Stomach (tissue), 4 donors: ENCODE data around the gene SEC23B.

Experiments used
- CTCF ChIP-seq, 7 experiments: fragments of 450-650 bp in 4 of 7; fragments of 200-600 bp in 3 of 7; sonication (generic) in 3 of 7; IDR thresholded peaks; one replicate each; pipeline ENCODE4 v1.5.1; 2016 to 2019; ENCODE audit warnings: antibody characterized with exemption in 7 of 7, control low read depth in 2 of 7, mild to moderate bottlenecking in 1 of 7
- POLR2A ChIP-seq, 4 donors: fragments of 450-650 bp; IDR thresholded peaks; one replicate each; pipeline ENCODE4 v1.6.1; 2016; ENCODE audit warnings: antibody characterized with exemption in 4 of 4, control low read depth in 2 of 4, mild to moderate bottlenecking in 1 of 4, moderate library complexity in 1 of 4
- POLR2AphosphoS5 ChIP-seq, 3 donors: sonication (generic); formaldehyde crosslinking; IDR thresholded peaks; one replicate each; pipeline ENCODE4 v1.6.1; 2016; ENCODE audit warnings: antibody characterized with exemption in 3 of 3

DNA sequence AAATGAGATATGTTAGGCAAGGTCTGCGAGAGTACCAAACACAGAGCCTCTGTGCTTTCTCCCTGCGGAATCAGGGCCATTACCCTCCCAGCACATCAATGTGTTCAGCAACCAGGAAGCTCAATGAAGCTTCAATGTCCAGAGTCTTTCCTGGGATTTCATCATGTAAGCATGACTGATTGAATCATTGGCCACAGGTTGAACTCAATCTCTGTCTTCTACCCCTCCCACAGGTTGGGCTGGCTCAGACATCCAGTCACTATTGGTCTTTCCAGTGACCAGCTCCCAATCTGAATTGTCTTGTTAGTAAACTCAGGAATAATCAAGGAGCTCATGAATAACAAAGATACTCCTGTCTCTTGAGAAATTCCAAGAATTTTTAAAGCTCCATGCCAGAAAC is 77.4 kb downstream of the SEC23B start:
- TF ChIP-seq CTCF (IDR thresholded peaks at IDR 0.05): no peak
- TF ChIP-seq POLR2A (IDR thresholded peaks at IDR 0.05): no peak
- no peak for TF ChIP-seq POLR2AphosphoS5 (IDR thresholded peaks at IDR 0.05)
